ENCODE measurements around the gene ENOX2. TPM values are rescaled to one million over a fixed set of nuclear protein-coding genes. Genes with fewer than 3 reads are reported as not detected.

ENOX2 gene
- total RNA-seq, 6 donors from 2014 or later: 7.3 to 14.8 (median 9.6) TPM

- no peaks in the 10 kb centered on the region for H3K4me1 ChIP-seq
- H3K9me3 ChIP-seq: no peaks in the 10 kb centered on the region
- WGBS, 2 donors: 76 to 91% methylated on average over 6 of the region's 6 CpGs
- no peaks in the 10 kb centered on the region for H3K27me3 ChIP-seq
- DNase-seq (no peak), ATAC-seq (ENCODE audit: low FRiP score in 2 of 2) (no peak)
- no peak overlapping the region for H3K27ac ChIP-seq
- peaks cover 0 to 3% (median 0%) of the 10 kb centered on the region in 4 donors for H3K36me3 ChIP-seq
- no peak overlapping the region for H3K4me3 ChIP-seq
- TF ChIP-seq CTCF (IDR thresholded peaks at IDR 0.05) (no peak), POLR2AphosphoS5 (IDR thresholded peaks at IDR 0.05) (no peak), EP300 (IDR thresholded peaks at IDR 0.05) (no peak), POLR2A (IDR thresholded peaks at IDR 0.05) (no peak)
These were observed 250.0 kb downstream of the ENOX2 start for GRCh38 chrX:130652824-130653578.

GRCh38 chrX:130649738-130650137 lies 253.3 kb downstream of the ENOX2 start:
- Histone ChIP-seq H3K27ac (no peak overlapping the region), H3K4me1 (no peaks in the 10 kb centered on the region), H3K4me3 (no peak overlapping the region), H3K27me3 (no peaks in the 10 kb centered on the region), H3K36me3 (no peaks in the 10 kb centered on the region), H3K9me3 (no peaks in the 10 kb centered on the region)
- ATAC-seq (ENCODE audit: low FRiP score in 2 of 2) (no peak), DNase-seq (no peak)
- no peak for TF ChIP-seq CTCF (IDR thresholded peaks at IDR 0.05)
- no peak for TF ChIP-seq POLR2AphosphoS5 (IDR thresholded peaks at IDR 0.05)
- no peak for TF ChIP-seq EP300 (IDR thresholded peaks at IDR 0.05)
- TF ChIP-seq POLR2A (IDR thresholded peaks at IDR 0.05): no peak

GRCh38 chrX:130647468-130647867 lies 255.5 kb downstream of the ENOX2 start:
- Histone ChIP-seq H3K27me3 (no peaks in the 10 kb centered on the region), H3K9me3 (no peaks in the 10 kb centered on the region), H3K4me1 (no peaks in the 10 kb centered on the region), H3K27ac (no peak overlapping the region), H3K36me3 (no peaks in the 10 kb centered on the region), H3K4me3 (no peak overlapping the region)
- DNase-seq (no peak), ATAC-seq (ENCODE audit: low FRiP score in 2 of 2) (no peak)
- TF ChIP-seq POLR2AphosphoS5 (IDR thresholded peaks at IDR 0.05): no peak
- TF ChIP-seq POLR2A (IDR thresholded peaks at IDR 0.05): no peak
- TF ChIP-seq CTCF (IDR thresholded peaks at IDR 0.05): no peak
- TF ChIP-seq EP300 (IDR thresholded peaks at IDR 0.05): no peak
- whole genome bisulfite sequencing, 2 donors: 63 to 75% methylated on average over 1 of the region's 1 CpG

- ATAC-seq (ENCODE audit: low FRiP score in 2 of 2) (peak in 1 of 2 donors; percentile 58), DNase-seq (no peak)
- Histone ChIP-seq H3K9me3 (no peaks in the 10 kb centered on the region), H3K27me3 (no peaks in the 10 kb centered on the region), H3K27ac (no peak overlapping the region), H3K36me3 (no peaks in the 10 kb centered on the region), H3K4me1 (no peaks in the 10 kb centered on the region), H3K4me3 (no peak overlapping the region)
- WGBS, 2 donors: 77 to 84% methylated on average over 5 to 7 of the region's 9 CpGs
- TF ChIP-seq POLR2A (IDR thresholded peaks at IDR 0.05): no peak
- TF ChIP-seq CTCF (IDR thresholded peaks at IDR 0.05): no peak
- no peak for TF ChIP-seq EP300 (IDR thresholded peaks at IDR 0.05)
- no peak for TF ChIP-seq POLR2AphosphoS5 (IDR thresholded peaks at IDR 0.05)
These were observed 256.9 kb downstream of the ENOX2 start for GRCh38 chrX:130645955-130646583.

Data from upper lobe of left lung (tissue), 6 donors.